B cell (primary cell): ENCODE measurements around the gene AMBRA1.
"Not testable (repeated sequence)": the region's sequence is repeated elsewhere in the genome, so short reads cannot be mapped to it uniquely, and the experiment has no call there.

ENCODE experiments used
- EZH2 ChIP-seq: IDR thresholded peaks from 2 replicates; pipeline ENCODE4 v1.6.1; 2012; ENCODE audit warnings: borderline replicate concordance, low read depth, mild to moderate bottlenecking, moderate library complexity, low read length; ENCODE audit not compliant: insufficient read depth, poor library complexity, severe bottlenecking
- TF ChIP-seq, protein P1 (sequence below): fragments of 200-600 bp; IDR thresholded peaks from one replicate; pipeline ENCODE4 v1.8.0; 2022; ENCODE audit warnings: antibody characterized with exemption, mild to moderate bottlenecking

GRCh38 chr11:46372501-46372900, 221.3 kb downstream of the AMBRA1 start:
- TF ChIP-seq, protein P1, sequence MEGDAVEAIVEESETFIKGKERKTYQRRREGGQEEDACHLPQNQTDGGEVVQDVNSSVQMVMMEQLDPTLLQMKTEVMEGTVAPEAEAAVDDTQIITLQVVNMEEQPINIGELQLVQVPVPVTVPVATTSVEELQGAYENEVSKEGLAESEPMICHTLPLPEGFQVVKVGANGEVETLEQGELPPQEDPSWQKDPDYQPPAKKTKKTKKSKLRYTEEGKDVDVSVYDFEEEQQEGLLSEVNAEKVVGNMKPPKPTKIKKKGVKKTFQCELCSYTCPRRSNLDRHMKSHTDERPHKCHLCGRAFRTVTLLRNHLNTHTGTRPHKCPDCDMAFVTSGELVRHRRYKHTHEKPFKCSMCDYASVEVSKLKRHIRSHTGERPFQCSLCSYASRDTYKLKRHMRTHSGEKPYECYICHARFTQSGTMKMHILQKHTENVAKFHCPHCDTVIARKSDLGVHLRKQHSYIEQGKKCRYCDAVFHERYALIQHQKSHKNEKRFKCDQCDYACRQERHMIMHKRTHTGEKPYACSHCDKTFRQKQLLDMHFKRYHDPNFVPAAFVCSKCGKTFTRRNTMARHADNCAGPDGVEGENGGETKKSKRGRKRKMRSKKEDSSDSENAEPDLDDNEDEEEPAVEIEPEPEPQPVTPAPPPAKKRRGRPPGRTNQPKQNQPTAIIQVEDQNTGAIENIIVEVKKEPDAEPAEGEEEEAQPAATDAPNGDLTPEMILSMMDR, result not testable (repeated sequence)
- not testable (repeated sequence) for TF ChIP-seq EZH2
